ENCODE data around the gene VAC14.
A peak's percentile ranks its signal among the peaks of the same experiment; 100 is the strongest.

Gene VAC14

GRCh38 chr16:70703041-70703834 lies 97.7 kb downstream of the VAC14 start:
- no peak for DNase-seq (ENCODE audit: low read depth)
- no peak overlapping the region for H3K4me3 ChIP-seq (ENCODE audit: low read length)
- no peak for TF ChIP-seq CTCF (IDR thresholded peaks at IDR 0.05; ENCODE audit: insufficient read depth, low read depth, low read length, missing control alignments)

DNA sequence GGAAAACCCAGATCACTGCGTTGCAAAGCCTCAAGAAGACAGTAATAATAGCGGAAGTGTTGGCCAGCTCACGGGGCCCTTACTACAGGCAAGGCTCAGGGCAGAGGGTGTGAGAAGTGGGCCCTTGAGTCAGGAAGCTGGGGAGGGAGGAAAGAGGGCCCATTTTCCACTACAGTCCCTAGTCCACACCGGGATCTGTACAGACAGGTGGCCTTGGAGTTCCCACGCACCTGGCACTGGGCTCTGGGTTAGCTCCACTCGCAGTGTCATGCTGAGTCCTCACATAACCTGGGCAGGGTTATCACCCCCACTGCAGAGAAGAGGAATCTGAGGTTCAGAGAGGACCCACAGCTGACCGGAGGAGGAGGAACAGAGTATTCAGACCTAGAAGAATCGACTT lies 98.3 kb downstream of the VAC14 start:
- no peak for TF ChIP-seq CTCF (IDR thresholded peaks at IDR 0.05; ENCODE audit: insufficient read depth, low read depth, low read length, missing control alignments)
- no peak overlapping the region for H3K4me3 ChIP-seq (ENCODE audit: low read length)
- no peak for DNase-seq (ENCODE audit: low read depth)

GRCh38 chr16:70701998-70702397 lies 99.0 kb downstream of the VAC14 start:
- H3K4me3 ChIP-seq (ENCODE audit: low read length): no peak overlapping the region
- no peak for TF ChIP-seq CTCF (IDR thresholded peaks at IDR 0.05; ENCODE audit: insufficient read depth, low read depth, low read length, missing control alignments)
- peak; percentile 58 for DNase-seq (ENCODE audit: low read depth)

DNA sequence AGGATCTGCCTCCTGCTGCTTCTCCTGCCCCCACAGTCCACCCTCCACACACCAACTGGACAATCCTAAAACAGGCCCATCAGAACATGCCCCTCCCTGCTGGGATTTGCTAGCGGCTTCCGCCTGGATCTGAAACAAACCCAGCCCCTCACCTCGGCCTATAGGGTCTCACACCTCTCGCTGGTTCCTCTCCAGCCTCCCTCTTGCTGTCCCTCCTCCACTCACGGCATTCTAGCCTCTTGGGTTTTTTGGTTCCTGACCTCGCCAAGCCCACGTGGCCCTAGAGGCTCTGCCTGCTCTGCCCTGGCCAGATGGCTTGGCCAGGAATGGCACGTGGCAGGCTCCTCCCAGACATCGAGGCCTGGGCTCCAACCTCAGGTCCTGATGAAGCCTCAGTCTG lies 99.4 kb downstream of the VAC14 start:
- no peak for TF ChIP-seq CTCF (IDR thresholded peaks at IDR 0.05; ENCODE audit: insufficient read depth, low read depth, low read length, missing control alignments)
- DNase-seq (ENCODE audit: low read depth): no peak
- H3K4me3 ChIP-seq (ENCODE audit: low read length): no peak overlapping the region

GRCh38 chr16:70701036-70701435 lies 99.9 kb downstream of the VAC14 start:
- H3K4me3 ChIP-seq (ENCODE audit: low read length): no peak overlapping the region
- TF ChIP-seq CTCF (IDR thresholded peaks at IDR 0.05; ENCODE audit: insufficient read depth, low read depth, low read length, missing control alignments): no peak
- no peak for DNase-seq (ENCODE audit: low read depth)

DNA sequence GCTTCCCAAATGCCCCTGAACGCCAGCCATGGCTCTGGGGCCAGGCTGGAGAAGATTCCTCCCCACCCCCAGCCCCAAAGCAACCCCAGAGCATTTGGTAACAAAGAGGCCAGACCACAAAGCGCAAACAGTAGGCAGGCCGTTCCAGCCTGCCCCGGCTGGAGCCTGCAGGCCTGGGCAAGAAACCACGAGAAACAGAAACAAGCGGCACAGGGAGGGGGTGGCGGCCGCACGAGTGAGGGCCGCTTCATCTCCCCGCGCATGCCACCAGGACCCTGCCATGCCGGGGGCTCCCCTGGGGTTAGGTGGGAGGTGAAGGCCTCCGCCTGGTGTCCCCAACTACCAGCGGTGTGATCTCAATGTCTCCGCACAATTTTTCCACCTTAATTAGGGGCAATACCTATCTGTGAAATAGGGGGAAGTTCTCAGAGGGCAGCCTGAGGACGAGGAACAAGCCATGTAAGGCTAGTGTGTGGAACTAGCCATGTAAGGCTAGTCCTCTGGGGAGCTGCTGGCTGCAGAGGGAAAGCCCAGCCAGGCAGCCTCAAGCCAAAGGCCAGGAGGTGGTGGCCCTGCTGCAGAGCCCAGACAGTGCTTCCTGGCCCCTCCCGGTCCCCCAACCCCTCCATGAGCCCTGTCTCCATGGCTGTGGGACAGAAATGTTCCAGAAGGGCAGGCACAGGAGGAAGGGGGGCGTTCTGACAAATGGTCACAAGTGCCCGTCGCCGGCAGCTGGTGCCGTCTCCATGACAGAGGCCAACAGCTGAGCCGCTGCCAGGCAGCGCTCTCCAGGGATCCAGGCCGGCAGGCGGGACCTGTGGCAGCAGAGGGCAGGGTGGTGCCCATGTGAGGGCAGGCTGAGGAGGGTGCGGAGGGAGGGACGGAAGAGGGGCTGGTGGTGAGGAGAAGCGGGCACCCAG lies 100.6 kb downstream of the VAC14 start:
- H3K4me3 ChIP-seq (ENCODE audit: low read length): no peak overlapping the region
- peak; percentile 87 for DNase-seq (ENCODE audit: low read depth)

More for the DNA sequence above, 100.6 kb downstream of the VAC14 start:
- TF ChIP-seq CTCF (IDR thresholded peaks at IDR 0.05; ENCODE audit: insufficient read depth, low read depth, low read length, missing control alignments): no peak

Data from epithelial cell of esophagus (primary cell).